ENCODE results near the gene ZNF276. TPM values are rescaled to one million over a fixed set of nuclear protein-coding genes. Genes with fewer than 3 reads are reported as not detected.
"Not testable (repeated sequence)": the region's sequence is repeated elsewhere in the genome, so short reads cannot be mapped to it uniquely, and the experiment has no call there.

The ZNF276 gene
- total RNA-seq, 4 donors from 2014 or later = 48.6 to 146 (median 68.8) TPM

DNA sequence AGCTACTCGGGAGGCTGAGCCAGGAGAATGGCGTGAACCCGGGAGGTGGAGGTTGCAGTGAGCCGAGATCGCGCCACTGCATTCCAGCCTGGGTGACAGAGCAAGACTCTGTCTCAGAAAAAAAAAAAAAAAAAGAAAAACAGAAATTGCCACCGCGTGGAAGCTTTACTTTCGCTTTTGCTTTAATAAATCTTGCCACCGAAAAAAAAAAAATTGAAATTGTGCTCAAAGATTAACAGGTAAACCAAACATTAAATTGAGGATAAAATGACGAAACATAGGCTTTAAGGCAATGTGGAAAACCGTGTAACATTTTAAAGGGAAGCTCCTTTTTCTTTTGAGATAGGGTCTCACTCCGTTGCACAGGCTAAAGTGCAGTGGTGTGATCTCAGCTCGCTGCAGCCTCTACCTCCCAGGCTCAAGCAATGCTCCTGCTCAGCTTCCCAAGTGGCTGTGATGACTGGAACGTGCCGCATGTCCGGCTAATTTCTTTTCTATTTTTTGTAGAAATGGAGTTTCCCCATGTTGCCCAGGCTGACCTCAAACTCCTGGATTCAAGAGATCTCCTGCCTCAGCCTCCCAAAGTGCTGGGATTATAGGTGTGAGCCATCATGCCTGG is 40.1 kb downstream of the ZNF276 start:
- WGBS, 2 donors = 81 to 89% methylated on average over 17 of the region's 17 CpGs
- Histone ChIP-seq H3K36me3 (no peaks in the 10 kb centered on the region), H3K9me3 (no peaks in the 10 kb centered on the region), H3K4me3 (peak overlapping the region in 2 of 4 donors; percentile 23 to 30), H3K27me3 (no peaks in the 10 kb centered on the region), H3K27ac (peak overlapping the region in 1 of 4 donors; percentile 50), H3K4me1 (peaks cover 0 to 14% (median 0%) of the 10 kb centered on the region in 4 donors)
- DNase-seq (ENCODE audit: low spot score in 2 of 2) = no peak
- TF ChIP-seq EP300 (IDR thresholded peaks at IDR 0.05) (no peak), POLR2A (IDR thresholded peaks at IDR 0.05) (no peak)
- TF ChIP-seq, protein P1, sequence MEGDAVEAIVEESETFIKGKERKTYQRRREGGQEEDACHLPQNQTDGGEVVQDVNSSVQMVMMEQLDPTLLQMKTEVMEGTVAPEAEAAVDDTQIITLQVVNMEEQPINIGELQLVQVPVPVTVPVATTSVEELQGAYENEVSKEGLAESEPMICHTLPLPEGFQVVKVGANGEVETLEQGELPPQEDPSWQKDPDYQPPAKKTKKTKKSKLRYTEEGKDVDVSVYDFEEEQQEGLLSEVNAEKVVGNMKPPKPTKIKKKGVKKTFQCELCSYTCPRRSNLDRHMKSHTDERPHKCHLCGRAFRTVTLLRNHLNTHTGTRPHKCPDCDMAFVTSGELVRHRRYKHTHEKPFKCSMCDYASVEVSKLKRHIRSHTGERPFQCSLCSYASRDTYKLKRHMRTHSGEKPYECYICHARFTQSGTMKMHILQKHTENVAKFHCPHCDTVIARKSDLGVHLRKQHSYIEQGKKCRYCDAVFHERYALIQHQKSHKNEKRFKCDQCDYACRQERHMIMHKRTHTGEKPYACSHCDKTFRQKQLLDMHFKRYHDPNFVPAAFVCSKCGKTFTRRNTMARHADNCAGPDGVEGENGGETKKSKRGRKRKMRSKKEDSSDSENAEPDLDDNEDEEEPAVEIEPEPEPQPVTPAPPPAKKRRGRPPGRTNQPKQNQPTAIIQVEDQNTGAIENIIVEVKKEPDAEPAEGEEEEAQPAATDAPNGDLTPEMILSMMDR (IDR thresholded peaks at IDR 0.05) = no peak

DNA sequence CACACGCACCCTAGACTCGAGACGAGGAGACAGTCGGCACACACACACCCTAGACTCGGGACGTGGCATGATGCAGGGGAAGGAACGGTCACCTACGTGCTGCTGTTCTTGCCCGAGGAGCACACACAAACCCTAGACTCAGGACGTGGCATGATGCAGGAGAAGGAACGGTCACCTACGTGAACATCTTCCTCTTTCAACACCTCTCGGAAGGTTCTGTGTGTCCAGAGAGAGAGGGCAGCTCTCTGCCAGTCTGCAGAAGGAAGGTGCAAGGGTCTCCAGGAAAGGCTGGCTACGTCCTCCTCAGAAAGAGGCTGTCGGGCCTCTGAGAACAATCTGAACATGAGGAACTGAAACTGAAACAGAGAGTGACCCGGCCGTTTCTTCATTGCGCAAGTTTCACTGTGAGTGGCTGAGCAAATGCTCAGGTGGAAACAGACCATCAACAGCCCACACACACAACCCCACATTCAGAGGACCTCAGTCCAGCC is 43.4 kb downstream of the ZNF276 start:
- WGBS, 2 donors = 86 to 88% methylated on average over 13 to 18 of the region's 18 CpGs
- peak; percentile 21 to 49 for DNase-seq (ENCODE audit: low spot score in 2 of 2)
- H3K9me3 ChIP-seq = no peaks in the 10 kb centered on the region
- peak overlapping the region in 2 of 4 donors; percentile 20 to 33 for H3K4me3 ChIP-seq
- peaks cover 0 to 14% (median 0%) of the 10 kb centered on the region in 4 donors for H3K4me1 ChIP-seq
- H3K36me3 ChIP-seq = no peaks in the 10 kb centered on the region
- no peaks in the 10 kb centered on the region for H3K27me3 ChIP-seq
- peak overlapping the region in 1 of 4 donors; percentile 79 for H3K27ac ChIP-seq
- TF ChIP-seq, protein P1 (IDR thresholded peaks at IDR 0.05) = no peak
- TF ChIP-seq EP300 (IDR thresholded peaks at IDR 0.05) = peak in 1 of 2 donors; percentile 26

DNA sequence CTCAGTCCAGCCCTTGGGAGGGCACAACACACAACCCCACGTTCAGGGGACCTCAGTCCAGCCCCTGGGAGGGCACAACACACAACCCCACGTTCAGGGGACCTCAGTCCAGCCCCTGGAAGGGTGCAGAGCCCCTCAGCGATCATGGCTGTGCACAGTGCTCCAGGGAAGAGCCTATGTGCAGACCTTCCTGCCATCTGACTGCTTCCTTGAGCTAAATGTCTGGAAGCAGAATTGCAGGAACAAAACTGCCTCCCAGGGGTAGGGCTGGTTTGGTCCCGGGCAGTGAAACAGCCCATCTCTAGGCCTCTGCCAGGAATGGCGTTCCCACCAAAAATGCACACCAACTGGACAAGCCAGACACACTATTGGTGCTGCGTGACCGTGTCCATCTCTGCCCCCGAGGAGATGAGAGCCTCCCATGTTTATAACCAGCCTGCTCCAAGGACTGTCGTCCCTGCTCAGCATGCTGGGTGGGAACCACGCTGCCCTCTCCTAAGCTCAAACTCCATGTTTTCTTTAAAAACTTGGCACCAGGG is 44.0 kb downstream of the ZNF276 start:
- Histone ChIP-seq H3K27me3 (no peaks in the 10 kb centered on the region), H3K4me1 (peaks cover 0 to 14% (median 0%) of the 10 kb centered on the region in 4 donors), H3K36me3 (no peaks in the 10 kb centered on the region), H3K4me3 (peak overlapping the region in 1 of 4 donors; percentile 33), H3K9me3 (no peaks in the 10 kb centered on the region), H3K27ac (peak overlapping the region in 1 of 4 donors; percentile 79)
- WGBS, 2 donors = 73 to 76% methylated on average over 7 to 9 of the region's 10 CpGs
- TF ChIP-seq POLR2A (IDR thresholded peaks at IDR 0.05) (no peak), EP300 (IDR thresholded peaks at IDR 0.05) (no peak)
- TF ChIP-seq, protein P1 (IDR thresholded peaks at IDR 0.05) = no peak
- DNase-seq (ENCODE audit: low spot score in 2 of 2) = no peak

DNA sequence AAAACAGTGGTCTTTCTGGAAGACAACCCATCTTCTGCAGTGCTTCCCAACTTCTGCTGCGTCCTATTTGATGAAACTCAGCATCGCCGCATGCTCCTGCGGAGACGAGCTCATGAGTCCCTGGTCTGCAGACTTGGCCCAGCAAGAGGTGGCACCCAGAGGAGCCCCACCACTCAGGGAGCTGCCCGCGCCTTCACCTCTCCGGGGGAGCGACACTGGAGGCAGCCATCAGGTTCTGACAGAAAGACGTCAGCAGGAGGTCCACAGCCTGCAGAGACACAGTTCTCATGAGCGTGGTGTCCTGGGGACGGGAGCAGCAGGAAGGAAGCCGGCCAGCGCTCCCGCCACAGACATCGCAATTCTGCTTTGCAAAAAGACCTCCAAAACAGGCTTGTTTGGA is 49.0 kb downstream of the ZNF276 start:
- H3K27ac ChIP-seq = no peak overlapping the region
- H3K4me3 ChIP-seq = no peak overlapping the region
- no peaks in the 10 kb centered on the region for H3K36me3 ChIP-seq
- H3K9me3 ChIP-seq = no peaks in the 10 kb centered on the region
- TF ChIP-seq, protein P1 (IDR thresholded peaks at IDR 0.05) = no peak
- TF ChIP-seq POLR2A (IDR thresholded peaks at IDR 0.05) = no peak
- TF ChIP-seq EP300 (IDR thresholded peaks at IDR 0.05) = no peak
- WGBS, 2 donors = 97 to 99% methylated on average over 12 to 16 of the region's 16 CpGs
- peaks cover 0 to 2% (median 0%) of the 10 kb centered on the region in 4 donors for H3K4me1 ChIP-seq
- DNase-seq (ENCODE audit: low spot score in 2 of 2) = no peak
- H3K27me3 ChIP-seq = no peaks in the 10 kb centered on the region

DNA sequence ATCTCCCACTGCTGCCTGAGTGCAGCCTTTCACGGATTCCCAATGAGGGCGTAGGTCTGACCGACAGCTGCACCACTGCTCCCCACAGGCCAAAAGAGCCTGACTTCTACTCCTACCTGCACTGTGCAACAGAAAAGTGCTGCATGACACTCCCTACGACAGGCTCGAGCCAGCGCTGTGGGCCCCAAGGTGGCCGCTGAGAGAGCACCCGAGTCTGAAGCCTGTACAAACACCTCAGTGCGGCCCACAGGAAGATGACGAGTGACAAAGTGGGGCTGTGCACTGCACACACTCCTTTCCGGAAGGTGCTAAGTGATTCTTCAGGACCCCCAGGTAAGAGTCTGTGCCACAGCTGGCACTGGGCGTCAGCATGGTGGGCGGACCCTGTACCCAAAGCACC is 53.9 kb downstream of the ZNF276 start:
- H3K9me3 ChIP-seq = no peaks in the 10 kb centered on the region
- H3K27me3 ChIP-seq = no peaks in the 10 kb centered on the region
- no peaks in the 10 kb centered on the region for H3K4me1 ChIP-seq
- no peak overlapping the region for H3K4me3 ChIP-seq
- H3K27ac ChIP-seq = no peak overlapping the region
- DNase-seq (ENCODE audit: low spot score in 2 of 2) = no peak
- TF ChIP-seq POLR2A (IDR thresholded peaks at IDR 0.05) (no peak), EP300 (IDR thresholded peaks at IDR 0.05) (no peak)
- TF ChIP-seq, protein P1 (IDR thresholded peaks at IDR 0.05) = no peak
- 91 to 93% methylated on average over 13 of the region's 13 CpGs for WGBS, 2 donors
- no peaks in the 10 kb centered on the region for H3K36me3 ChIP-seq

DNA sequence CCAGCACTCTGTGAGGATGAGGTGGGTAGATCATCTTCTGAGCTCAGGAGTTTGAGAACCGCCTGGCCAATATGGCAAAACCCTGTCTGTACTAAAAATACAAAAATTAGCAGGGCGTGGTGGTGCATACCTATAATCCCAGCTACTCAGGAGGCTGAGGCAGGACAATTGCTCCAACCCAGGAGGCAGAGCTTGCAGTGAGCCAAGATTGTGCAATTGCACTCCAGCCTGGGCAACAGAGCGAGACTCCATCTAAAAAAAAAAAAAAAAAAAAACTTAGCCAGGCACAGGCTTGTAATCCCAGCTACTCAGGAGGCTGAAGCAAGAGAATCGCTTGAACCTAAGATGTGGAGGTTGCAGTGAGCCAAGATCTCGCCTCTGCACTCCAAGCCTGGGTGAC is 56.9 kb downstream of the ZNF276 start:
- H3K27me3 ChIP-seq; H3K9me3 ChIP-seq; DNase-seq (ENCODE audit: low spot score in 2 of 2); H3K36me3 ChIP-seq; H3K4me1 ChIP-seq; H3K4me3 ChIP-seq; H3K27ac ChIP-seq: not testable (repeated sequence)
- 93 to 98% methylated on average over 5 of the region's 5 CpGs for WGBS, 2 donors
